GM19193 (cell line): Measurements from ENCODE around the gene CEP95.

ENCODE experiments used
- POLR2A ChIP-seq: IDR thresholded peaks from 4 replicates; pipeline ENCODE4 v1.6.1; 2011; ENCODE audit not compliant: insufficient read depth, insufficient read length; ENCODE audit errors: extremely low read depth

CEP95 gene

DNA sequence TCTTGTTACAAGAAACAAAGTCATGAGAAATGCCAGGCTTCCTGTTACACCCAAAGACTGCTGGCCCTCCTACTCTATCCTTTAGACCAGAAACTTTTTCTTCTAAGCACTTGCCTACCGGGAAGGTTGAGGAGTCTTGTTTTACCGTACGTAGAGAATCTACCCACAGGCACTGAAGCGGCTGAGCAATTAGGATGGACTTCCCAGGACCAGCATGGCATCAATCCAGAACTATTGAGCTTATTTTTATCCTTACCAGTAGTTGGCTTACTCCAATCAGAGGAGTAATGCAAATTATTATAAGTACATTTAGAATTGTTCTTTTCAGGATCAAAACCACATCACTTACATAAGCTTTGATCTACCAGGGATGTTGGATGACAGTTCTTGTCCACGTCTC is 25.6 kb downstream of the CEP95 start:
- no peak for TF ChIP-seq POLR2A

DNA sequence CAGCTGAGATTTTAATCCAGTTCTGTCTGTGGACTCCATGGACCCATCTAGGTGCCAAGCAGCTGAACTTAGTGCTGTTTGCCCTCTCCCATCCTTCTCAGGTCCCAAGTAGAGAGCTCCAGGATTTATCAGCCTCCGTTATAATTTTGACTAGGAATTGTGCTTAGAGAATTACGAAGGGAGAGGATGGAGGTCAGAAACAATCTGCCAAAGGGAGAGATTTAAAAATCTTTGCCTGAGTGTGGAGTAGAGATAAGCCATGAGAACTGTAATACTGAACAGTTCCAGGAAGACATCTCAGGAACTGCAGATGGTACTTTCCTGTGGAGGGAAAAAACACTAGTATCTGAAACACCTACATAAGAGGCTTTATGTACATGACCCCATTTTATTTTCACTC is 27.0 kb downstream of the CEP95 start:
- TF ChIP-seq POLR2A: no peak

- no peak for TF ChIP-seq POLR2A
These were observed 27.4 kb downstream of the CEP95 start for GRCh38 chr17:64534187-64534586.

- TF ChIP-seq POLR2A: no peak
These were observed 28.6 kb downstream of the CEP95 start for GRCh38 chr17:64535357-64535756.

GRCh38 chr17:64536913-64537312 is 30.1 kb downstream of the CEP95 start:
- TF ChIP-seq POLR2A: no peak

DNA sequence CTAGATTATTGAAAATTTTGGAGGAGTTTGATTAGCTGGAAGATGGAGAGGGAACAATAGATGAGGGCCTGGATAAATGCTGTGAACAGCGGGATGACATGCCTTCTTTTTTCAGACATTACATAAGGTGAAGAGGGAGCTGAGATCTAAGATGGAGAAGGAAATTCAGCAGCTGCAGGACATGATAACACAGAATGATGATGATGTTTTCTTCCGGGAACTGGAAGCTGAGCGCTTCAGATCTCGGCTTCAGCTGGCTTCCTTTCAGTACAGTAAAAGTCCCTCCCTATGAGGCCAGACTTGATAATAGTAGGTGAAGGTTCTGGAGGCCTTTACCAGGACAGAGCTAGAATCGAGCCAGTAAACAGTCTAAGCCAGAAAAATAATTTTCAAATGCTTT is 30.7 kb downstream of the CEP95 start:
- no peak for TF ChIP-seq POLR2A

GRCh38 chr17:64538508-64539130 is 31.8 kb downstream of the CEP95 start:
- no peak for TF ChIP-seq POLR2A

GRCh38 chr17:64540118-64540776 is 33.5 kb downstream of the CEP95 start:
- no peak for TF ChIP-seq POLR2A

DNA sequence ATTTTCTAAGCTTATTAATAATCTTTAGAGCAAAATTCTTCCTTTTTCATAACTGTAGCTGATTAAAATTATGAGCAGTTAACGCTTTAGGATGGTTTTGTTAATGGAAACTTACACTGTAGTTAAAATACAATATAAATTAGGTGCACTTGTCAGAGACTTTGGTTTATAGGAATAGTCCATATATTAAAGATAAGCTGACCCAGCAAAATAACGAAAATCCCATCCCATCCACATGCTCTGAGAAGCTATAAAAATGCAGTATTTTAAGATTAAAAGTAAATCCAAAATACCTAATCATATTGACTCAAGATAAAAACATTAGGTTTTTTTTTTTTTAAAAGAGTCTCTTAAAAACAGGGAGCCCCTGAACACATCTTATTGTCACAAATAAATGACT is 38.0 kb downstream of the CEP95 start:
- no peak for TF ChIP-seq POLR2A

- TF ChIP-seq POLR2A: no peak
These were observed 39.9 kb downstream of the CEP95 start for GRCh38 chr17:64546716-64547115.

- no peak for TF ChIP-seq POLR2A
These were observed 40.5 kb downstream of the CEP95 start for GRCh38 chr17:64547319-64547718.

- TF ChIP-seq POLR2A: no peak
These were observed 44.7 kb downstream of the CEP95 start for GRCh38 chr17:64551461-64551860.

GRCh38 chr17:64554028-64554637 is 47.4 kb downstream of the CEP95 start:
- TF ChIP-seq POLR2A: no peak

- TF ChIP-seq POLR2A: no peak
These were observed 48.5 kb downstream of the CEP95 start for GRCh38 chr17:64555281-64555680.

DNA sequence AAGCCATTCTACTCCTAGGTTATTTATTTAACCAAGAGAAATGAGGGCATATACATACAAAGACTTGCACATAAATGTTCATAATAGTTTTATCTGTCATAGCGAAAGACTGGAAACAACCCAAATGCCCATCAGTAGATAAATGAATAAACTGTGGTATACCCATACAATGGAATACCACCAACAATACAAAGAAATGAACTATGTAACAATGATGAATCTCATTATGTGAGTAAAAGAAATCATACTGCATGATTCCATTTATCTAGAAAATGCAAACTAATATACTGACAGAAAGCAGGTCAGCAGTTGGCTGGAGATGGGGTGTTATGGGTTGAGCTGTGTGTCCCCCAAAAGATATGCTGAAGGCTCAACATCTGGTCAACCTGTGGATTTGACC is 57.3 kb downstream of the CEP95 start:
- TF ChIP-seq POLR2A: no peak

DNA sequence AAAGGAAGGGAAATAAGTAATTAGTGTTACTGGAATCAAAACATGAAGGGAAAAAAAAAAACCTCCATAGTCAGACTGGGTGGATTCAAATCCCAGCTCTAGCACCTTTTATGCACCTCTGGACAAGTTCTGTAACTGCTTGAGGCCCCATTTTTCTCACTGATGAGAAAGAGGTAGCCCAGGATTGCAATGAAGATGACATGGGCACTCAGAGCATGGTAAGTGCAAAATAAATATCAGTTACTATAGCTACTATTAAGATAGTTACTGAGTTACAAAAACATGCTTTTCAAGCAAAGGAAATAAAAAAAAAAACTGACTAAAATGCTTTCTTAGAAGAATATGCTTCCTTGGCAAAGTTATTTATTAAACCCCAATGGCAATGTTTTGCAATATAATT is 58.8 kb downstream of the CEP95 start:
- no peak for TF ChIP-seq POLR2A
